Astrocyte of the cerebellum (primary cell): Measurements from ENCODE around the gene UNKL.

Source experiments
- DNase-seq: peaks from one replicate; pipeline ENCODE4 v3.0.0-alpha.2; 2011; ENCODE audit warnings: low read depth
- H3K4me3 ChIP-seq: 2 replicates; pipeline ENCODE4 v1.5.1; 2011; ENCODE audit warnings: mild to moderate bottlenecking, low read depth, low read length, moderate library complexity
- CTCF ChIP-seq: IDR thresholded peaks from 2 replicates; pipeline ENCODE4 v1.5.1; 2012; ENCODE audit warnings: low read length, low read depth, moderate library complexity, mild to moderate bottlenecking; ENCODE audit errors: missing control alignments
- in situ Hi-C: cut with HindIII; loops from 2 replicates; pipeline ENCODE4 v1.10.0; 2017; ENCODE audit warnings: low sequenced_read_pairs

UNKL gene

GRCh38 chr16:1431497-1432270 is 17.2 kb upstream of the UNKL start:
- in situ Hi-C loops = no loop called here

GRCh38 chr16:1430759-1431496 is 16.4 kb upstream of the UNKL start, which contains the start of gene PERCC1:
Gene PERCC1 (plus strand): TSS chr16:1431078. CDS start chr16:1432594, 1,516 bp downstream.
- no peak within 1 kb of the TSS for H3K4me3 ChIP-seq
- DNase-seq = no peak
- in situ Hi-C loops = no loop called here
- no peak for TF ChIP-seq CTCF

More at GRCh38 chr16:1431497-1432270, 17.2 kb upstream of the UNKL start:
- DNase-seq = no peak
- no peak overlapping the region for H3K4me3 ChIP-seq
- TF ChIP-seq CTCF = no peak

- no peak overlapping the region for H3K4me3 ChIP-seq
- in situ Hi-C loops = no loop called here
- no peak for DNase-seq
- TF ChIP-seq CTCF = no peak
Measured at GRCh38 chr16:1430214-1430758, 15.8 kb upstream of the UNKL start.

DNA sequence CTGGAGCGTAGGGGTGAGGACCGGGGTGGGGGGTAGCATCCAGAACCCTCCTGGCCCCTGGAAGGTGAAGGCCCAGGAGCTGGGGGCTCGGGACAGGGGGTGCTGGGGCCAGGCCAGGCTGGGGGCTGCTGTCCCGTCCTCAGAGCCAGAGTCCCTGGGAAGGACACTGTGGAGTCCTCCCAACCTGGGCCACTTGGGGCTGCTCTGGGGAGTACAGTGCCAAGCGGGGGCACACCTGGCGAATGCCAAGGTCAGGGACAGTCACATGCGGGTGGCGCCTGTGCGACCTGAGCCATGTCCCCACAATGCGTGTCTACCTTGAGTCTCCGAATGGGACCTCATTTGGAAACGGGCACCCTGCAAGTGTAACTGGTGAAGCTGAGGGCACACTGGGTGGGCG is 15.1 kb upstream of the UNKL start:
- in situ Hi-C loops = no loop called here
- no peak for DNase-seq
- no peak overlapping the region for H3K4me3 ChIP-seq

DNA sequence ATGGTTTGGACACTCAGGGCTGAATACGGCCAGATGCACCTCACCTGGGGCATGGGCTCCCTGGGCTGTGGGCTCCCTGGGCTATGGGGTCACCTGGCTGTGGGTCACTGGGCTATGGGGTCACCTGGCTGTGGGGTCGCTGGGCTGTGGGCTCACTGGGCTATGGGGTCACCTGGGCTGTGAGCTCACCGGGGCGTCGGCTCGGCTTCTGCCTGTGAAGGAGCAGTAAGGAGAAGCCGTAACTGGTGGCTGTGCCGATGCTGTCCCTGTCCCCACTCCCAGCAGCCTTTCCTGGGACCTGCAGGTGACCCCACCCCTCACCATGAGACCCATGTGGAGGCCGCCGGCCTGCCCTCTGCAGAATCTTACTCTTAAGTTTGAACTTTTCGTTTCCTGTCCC is 14.5 kb upstream of the UNKL start:
- H3K4me3 ChIP-seq = no peak overlapping the region
- no peak for TF ChIP-seq CTCF
- DNase-seq = no peak
- in situ Hi-C loops = no loop called here

More for the DNA sequence above, 15.1 kb upstream of the UNKL start:
- no peak for TF ChIP-seq CTCF

GRCh38 chr16:1428511-1428910 is 14.0 kb upstream of the UNKL start:
- no peak for DNase-seq
- H3K4me3 ChIP-seq = no peak overlapping the region
- in situ Hi-C loops = no loop called here
- peak; percentile 35 for TF ChIP-seq CTCF
